HepG2 (cell line): ENCODE data around the gene ING5. TPM values are rescaled to one million over a fixed set of nuclear protein-coding genes. Genes with fewer than 3 reads are reported as not detected.

Experiments used
- ARID2 ChIP-seq: sonication (generic); formaldehyde crosslinking; IDR thresholded peaks from 2 replicates; pipeline ENCODE4 v1.8.1; 2022; ENCODE audit warnings: mild to moderate bottlenecking, missing genetic modification reagents, borderline replicate concordance
- ATM ChIP-seq: fragments of 450-650 bp; IDR thresholded peaks from 2 replicates; pipeline ENCODE4 v1.7.1; 2017; ENCODE audit warnings: mild to moderate bottlenecking, borderline replicate concordance
- CC2D1A ChIP-seq: sonication (generic); formaldehyde crosslinking; IDR thresholded peaks from 2 replicates; pipeline ENCODE4 v1.8.1; 2023; ENCODE audit warnings: mild to moderate bottlenecking, missing genetic modification reagents
- ETV5 ChIP-seq: IDR thresholded peaks from 2 replicates; pipeline ENCODE4 v1.6.1; 2018; ENCODE audit warnings: missing biosample characterization, missing genetic modification reagents, inconsistent platforms, borderline replicate concordance
- HOXA5 ChIP-seq: sonication (generic); formaldehyde crosslinking; IDR thresholded peaks from 2 replicates; pipeline ENCODE4 v1.4.0; 2020; ENCODE audit warnings: missing genetic modification reagents
- IKZF1 ChIP-seq: fragments of 450-650 bp; IDR thresholded peaks from 2 replicates; pipeline ENCODE4 v1.7.1; 2016
- KDM6A ChIP-seq: IDR thresholded peaks from 2 replicates; pipeline ENCODE4 v1.6.1; 2016; ENCODE audit warnings: low read depth
- MIXL1 ChIP-seq: IDR thresholded peaks from 2 replicates; pipeline ENCODE4 v1.6.1; 2016
- REPIN1 ChIP-seq: sonication (generic); formaldehyde crosslinking; IDR thresholded peaks from 2 replicates; pipeline ENCODE4 v1.8.0; 2022; ENCODE audit warnings: missing genetic modification reagents, low read depth, mild to moderate bottlenecking, borderline replicate concordance
- REXO4 ChIP-seq: sonication (generic); formaldehyde crosslinking; IDR thresholded peaks from 2 replicates; pipeline ENCODE4 v1.8.0; 2022; ENCODE audit warnings: missing genetic modification reagents, mild to moderate bottlenecking, borderline replicate concordance
- SALL2 ChIP-seq: sonication (generic); formaldehyde crosslinking; IDR thresholded peaks from 2 replicates; pipeline ENCODE4 v1.8.1; 2023; ENCODE audit warnings: mild to moderate bottlenecking, missing genetic modification reagents, inconsistent platforms
- ZFY ChIP-seq: sonication (generic); formaldehyde crosslinking; IDR thresholded peaks from 2 replicates; pipeline ENCODE4 v1.4.0; 2020; ENCODE audit warnings: missing genetic modification reagents
- ZNF331 ChIP-seq: sonication (generic); formaldehyde crosslinking; IDR thresholded peaks from 2 replicates; pipeline ENCODE4 v1.4.0; 2020; ENCODE audit warnings: missing genetic modification reagents
- ZNF530 ChIP-seq: sonication (generic); formaldehyde crosslinking; IDR thresholded peaks from 2 replicates; pipeline ENCODE4 v1.5.0; 2020; ENCODE audit warnings: low read depth, mild to moderate bottlenecking, missing genetic modification reagents
- ZNF569 ChIP-seq: sonication (generic); formaldehyde crosslinking; IDR thresholded peaks from 2 replicates; pipeline ENCODE4 v1.5.0; 2020; ENCODE audit warnings: mild to moderate bottlenecking, missing genetic modification reagents, moderate library complexity, borderline replicate concordance
- ZNF660 ChIP-seq: sonication (generic); formaldehyde crosslinking; IDR thresholded peaks from 2 replicates; pipeline ENCODE4 v1.5.1; 2020; ENCODE audit warnings: mild to moderate bottlenecking, low read depth, missing genetic modification reagents, borderline replicate concordance
- ZZZ3 ChIP-seq: sonication (generic); formaldehyde crosslinking; IDR thresholded peaks from 2 replicates; pipeline ENCODE4 v1.4.0; 2020; ENCODE audit warnings: missing genetic modification reagents, mild to moderate bottlenecking, borderline replicate concordance
- polyA plus RNA-seq, 8 experiments: library from polyadenylated mRNA; depleted of rRNA in 3 of 8; stranded (reverse) in 7 of 8; unstranded in 1 of 8; fragments of >200 nt; fragmentation: Illumina TruSeq in 4 of 8; extraction: Trizol in 4 of 8; gene quantifications; 2 replicates each; pipeline versions ENCODE4 v1.2.1 to v1.2.3, GENCODE V29; 2011 to 2016; ENCODE audit warnings: low read depth in 4 of 8, missing spikeins in 1 of 8, mixed read lengths in 1 of 8; ENCODE audit not compliant: insufficient read depth in 1 of 8
- total RNA-seq, 5 experiments: library from RNA; depleted of rRNA; stranded (reverse); fragments of >200 nt; fragmentation: Illumina TruSeq; extraction: Trizol; gene quantifications; 2 replicates each; pipeline ENCODE4 v1.2.3, GENCODE V29; 2016; ENCODE audit warnings: low read depth in 1 of 5
- TF ChIP-seq, protein P1 (sequence below): sonication (generic); formaldehyde crosslinking; IDR thresholded peaks from 2 replicates; pipeline ENCODE4 v1.4.0; 2020; ENCODE audit warnings: missing genetic modification reagents
- TF ChIP-seq, protein P2 (sequence below): IDR thresholded peaks from 2 replicates; pipeline ENCODE4 v1.6.1; 2016; ENCODE audit warnings: low read depth
- TF ChIP-seq, protein P3 (sequence below): sonication (generic); formaldehyde crosslinking; IDR thresholded peaks from 2 replicates; pipeline ENCODE4 v1.4.0; 2020; ENCODE audit warnings: missing genetic modification reagents
- TF ChIP-seq, protein P4 (sequence below): sonication (generic); formaldehyde crosslinking; IDR thresholded peaks from 2 replicates; pipeline ENCODE4 v1.8.0; 2022; ENCODE audit warnings: mild to moderate bottlenecking, missing genetic modification reagents, moderate library complexity
- TF ChIP-seq, protein P5 (sequence below): sonication (generic); formaldehyde crosslinking; IDR thresholded peaks from 2 replicates; pipeline ENCODE4 v1.8.0; 2022; ENCODE audit warnings: missing genetic modification reagents, mild to moderate bottlenecking, inconsistent platforms, borderline replicate concordance
- TF ChIP-seq, protein P6 (sequence below): sonication (generic); formaldehyde crosslinking; IDR thresholded peaks from 2 replicates; pipeline ENCODE4 v1.8.1; 2023; ENCODE audit warnings: missing genetic modification reagents, mild to moderate bottlenecking, borderline replicate concordance

The ING5 gene
- total and polyA plus RNA-seq, 2 of the 13 experiments (the other 11 are each of a cell fraction or from before 2014, with no cell fraction given), result 61.9 to 71.9 TPM

DNA sequence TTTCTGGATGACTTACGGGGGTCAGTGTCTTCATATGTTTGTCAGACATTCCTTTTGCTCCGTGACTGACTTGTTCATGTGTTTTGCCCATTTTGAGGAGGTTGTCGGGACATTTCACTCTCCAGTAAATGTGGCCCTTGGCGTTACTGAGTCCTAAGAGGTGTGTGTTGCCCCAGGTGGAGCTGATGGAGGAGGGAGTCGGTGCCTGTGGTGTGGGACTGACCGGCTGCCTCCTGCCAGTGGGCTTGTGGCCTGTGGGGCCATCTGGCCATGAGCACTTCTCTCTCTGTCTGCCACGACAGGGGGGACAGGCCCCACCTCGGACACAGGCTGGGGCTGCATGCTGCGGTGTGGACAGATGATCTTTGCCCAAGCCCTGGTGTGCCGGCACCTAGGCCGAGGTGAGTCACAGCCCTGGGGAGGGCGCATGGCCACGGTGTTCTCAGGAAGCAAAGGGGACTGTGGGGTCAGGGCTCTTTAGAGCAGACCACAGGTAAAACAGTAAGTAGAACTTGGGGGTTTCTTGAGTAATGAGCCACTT lies 48.6 kb upstream of the ING5 start (continued):
- TF ChIP-seq, protein P1, sequence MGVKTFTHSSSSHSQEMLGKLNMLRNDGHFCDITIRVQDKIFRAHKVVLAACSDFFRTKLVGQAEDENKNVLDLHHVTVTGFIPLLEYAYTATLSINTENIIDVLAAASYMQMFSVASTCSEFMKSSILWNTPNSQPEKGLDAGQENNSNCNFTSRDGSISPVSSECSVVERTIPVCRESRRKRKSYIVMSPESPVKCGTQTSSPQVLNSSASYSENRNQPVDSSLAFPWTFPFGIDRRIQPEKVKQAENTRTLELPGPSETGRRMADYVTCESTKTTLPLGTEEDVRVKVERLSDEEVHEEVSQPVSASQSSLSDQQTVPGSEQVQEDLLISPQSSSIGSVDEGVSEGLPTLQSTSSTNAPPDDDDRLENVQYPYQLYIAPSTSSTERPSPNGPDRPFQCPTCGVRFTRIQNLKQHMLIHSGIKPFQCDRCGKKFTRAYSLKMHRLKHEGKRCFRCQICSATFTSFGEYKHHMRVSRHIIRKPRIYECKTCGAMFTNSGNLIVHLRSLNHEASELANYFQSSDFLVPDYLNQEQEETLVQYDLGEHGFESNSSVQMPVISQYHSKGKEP (CRISPR knock-in tag), result no peak
- TF ChIP-seq CC2D1A (CRISPR knock-in tag), result peak; percentile 75; the same call in 1 of the 2 replicates
- TF ChIP-seq MIXL1 (CRISPR knock-in tag), result peak; percentile 76
- TF ChIP-seq REXO4 (CRISPR knock-in tag), result no peak
- TF ChIP-seq, protein P2, sequence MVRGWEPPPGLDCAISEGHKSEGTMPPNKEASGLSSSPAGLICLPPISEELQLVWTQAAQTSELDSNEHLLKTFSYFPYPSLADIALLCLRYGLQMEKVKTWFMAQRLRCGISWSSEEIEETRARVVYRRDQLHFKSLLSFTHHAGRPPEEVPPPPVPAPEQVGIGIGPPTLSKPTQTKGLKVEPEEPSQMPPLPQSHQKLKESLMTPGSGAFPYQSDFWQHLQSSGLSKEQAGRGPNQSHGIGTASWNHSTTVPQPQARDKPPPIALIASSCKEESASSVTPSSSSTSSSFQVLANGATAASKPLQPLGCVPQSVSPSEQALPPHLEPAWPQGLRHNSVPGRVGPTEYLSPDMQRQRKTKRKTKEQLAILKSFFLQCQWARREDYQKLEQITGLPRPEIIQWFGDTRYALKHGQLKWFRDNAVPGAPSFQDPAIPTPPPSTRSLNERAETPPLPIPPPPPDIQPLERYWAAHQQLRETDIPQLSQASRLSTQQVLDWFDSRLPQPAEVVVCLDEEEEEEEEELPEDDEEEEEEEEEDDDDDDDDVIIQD (CRISPR knock-in tag), result peak; percentile 90
- TF ChIP-seq, protein P3, sequence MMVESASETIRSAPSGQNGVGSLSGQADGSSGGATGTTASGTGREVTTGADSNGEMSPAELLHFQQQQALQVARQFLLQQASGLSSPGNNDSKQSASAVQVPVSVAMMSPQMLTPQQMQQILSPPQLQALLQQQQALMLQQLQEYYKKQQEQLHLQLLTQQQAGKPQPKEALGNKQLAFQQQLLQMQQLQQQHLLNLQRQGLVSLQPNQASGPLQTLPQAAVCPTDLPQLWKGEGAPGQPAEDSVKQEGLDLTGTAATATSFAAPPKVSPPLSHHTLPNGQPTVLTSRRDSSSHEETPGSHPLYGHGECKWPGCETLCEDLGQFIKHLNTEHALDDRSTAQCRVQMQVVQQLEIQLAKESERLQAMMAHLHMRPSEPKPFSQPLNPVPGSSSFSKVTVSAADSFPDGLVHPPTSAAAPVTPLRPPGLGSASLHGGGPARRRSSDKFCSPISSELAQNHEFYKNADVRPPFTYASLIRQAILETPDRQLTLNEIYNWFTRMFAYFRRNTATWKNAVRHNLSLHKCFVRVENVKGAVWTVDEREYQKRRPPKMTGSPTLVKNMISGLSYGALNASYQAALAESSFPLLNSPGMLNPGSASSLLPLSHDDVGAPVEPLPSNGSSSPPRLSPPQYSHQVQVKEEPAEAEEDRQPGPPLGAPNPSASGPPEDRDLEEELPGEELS (CRISPR knock-in tag), result peak; percentile 43; the same call in 1 of the 2 replicates
- TF ChIP-seq ZZZ3, result peak; percentile 54; the same call in 1 of the 2 replicates
- TF ChIP-seq ZNF569, result no peak
- TF ChIP-seq, protein P4, sequence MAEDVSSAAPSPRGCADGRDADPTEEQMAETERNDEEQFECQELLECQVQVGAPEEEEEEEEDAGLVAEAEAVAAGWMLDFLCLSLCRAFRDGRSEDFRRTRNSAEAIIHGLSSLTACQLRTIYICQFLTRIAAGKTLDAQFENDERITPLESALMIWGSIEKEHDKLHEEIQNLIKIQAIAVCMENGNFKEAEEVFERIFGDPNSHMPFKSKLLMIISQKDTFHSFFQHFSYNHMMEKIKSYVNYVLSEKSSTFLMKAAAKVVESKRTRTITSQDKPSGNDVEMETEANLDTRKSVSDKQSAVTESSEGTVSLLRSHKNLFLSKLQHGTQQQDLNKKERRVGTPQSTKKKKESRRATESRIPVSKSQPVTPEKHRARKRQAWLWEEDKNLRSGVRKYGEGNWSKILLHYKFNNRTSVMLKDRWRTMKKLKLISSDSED (CRISPR knock-in tag), result no peak
- no peak for TF ChIP-seq ATM
- TF ChIP-seq ZNF331, result peak; percentile 82
- no peak; the same call in 1 of the 2 replicates for TF ChIP-seq ZNF660 (CRISPR knock-in tag)
- TF ChIP-seq ETV5 (CRISPR knock-in tag), result peak; percentile 87; the same call in 1 of the 2 replicates
- TF ChIP-seq, protein P5, sequence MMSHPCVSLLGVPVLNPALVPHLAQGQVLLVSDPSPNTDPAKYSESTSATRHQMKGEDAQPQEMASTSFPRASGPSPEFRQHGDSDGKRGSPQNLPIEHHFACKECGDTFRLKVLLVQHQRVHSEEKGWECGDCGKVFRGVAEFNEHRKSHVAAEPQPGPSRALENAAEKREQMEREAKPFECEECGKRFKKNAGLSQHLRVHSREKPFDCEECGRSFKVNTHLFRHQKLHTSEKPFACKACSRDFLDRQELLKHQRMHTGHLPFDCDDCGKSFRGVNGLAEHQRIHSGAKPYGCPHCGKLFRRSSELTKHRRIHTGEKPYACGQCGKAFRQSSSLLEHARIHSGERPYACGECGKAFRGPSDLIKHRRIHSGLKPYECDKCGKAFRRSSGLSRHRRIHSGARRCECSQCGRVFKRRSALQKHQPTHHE (CRISPR knock-in tag), result no peak
- no peak for TF ChIP-seq ARID2 (CRISPR knock-in tag)
- no peak; the same call in 1 of the 2 replicates for TF ChIP-seq REPIN1 (CRISPR knock-in tag)
- TF ChIP-seq, protein P6, sequence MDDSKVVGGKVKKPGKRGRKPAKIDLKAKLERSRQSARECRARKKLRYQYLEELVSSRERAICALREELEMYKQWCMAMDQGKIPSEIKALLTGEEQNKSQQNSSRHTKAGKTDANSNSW (CRISPR knock-in tag), result no peak
- TF ChIP-seq IKZF1, result no peak
- 0 out of 2 replicates have a peak, but pooled peaks have one; percentile 37 for TF ChIP-seq KDM6A (CRISPR knock-in tag)
- peak; percentile 88 for TF ChIP-seq ZFY (CRISPR knock-in tag)
- TF ChIP-seq ZNF530, result no peak
- no peak for TF ChIP-seq HOXA5 (CRISPR knock-in tag)
- TF ChIP-seq SALL2, result no peak
